ENCODE measurements around the gene EMILIN1. TPM values are rescaled to one million over a fixed set of nuclear protein-coding genes. Genes with fewer than 3 reads are reported as not detected.

The EMILIN1 gene
- total and polyA plus RNA-seq, 10 of the 15 experiments (the other 5 are each of a cell fraction or from before 2014, with no cell fraction given): 0.01 to 2.3 (median 1.2) TPM; not detected in 2

- ChIA-PET SMC1A (ENCODE audit: uncharacterized antibody, unreplicated experiment) (interaction anchor here (0.7 to 2.8 kb wide), 7 partner anchors 9 to 48 kb away, joined by 3 to 15 read pairs (median 5); partner anchors contain the start of genes AGBL5 and TMEM214), CTCF (interaction anchor here (1.1 to 5.2 kb wide), 3 partner anchors 8 to 80 kb away, joined by 3 to 26 read pairs (median 6); partner anchors contain the start of gene AGBL5), RAD21 (ENCODE audit: unreplicated experiment) (interaction anchor here (1.0 to 4.1 kb wide), 4 partner anchors 9 to 31 kb away, joined by 3 to 31 read pairs (median 4); partner anchors contain the start of genes AGBL5 and OST4), POLR2A (interaction anchor here (0.6 to 3.9 kb wide), 5 partner anchors 8 to 41 kb away, joined by 3 to 34 read pairs (median 4); partner anchors contain the start of gene AGBL5)
- in situ Hi-C loops (cut with MboI): no loop called here
- 24% methylated on average over 10 of the region's 10 CpGs for WGBS (ENCODE audit: insufficient coverage, insufficient replicate concordance, low lambda C conversion rate, missing lambda C conversion rate)
- Histone ChIP-seq H3K27me3 (replicated peaks in 1 of 2; ENCODE audit: control insufficient read depth in 2 of 2, insufficient read depth in 2 of 2, low read length in 1 of 2) (no peaks in the 10 kb centered on the region), H3K79me2 (ENCODE audit: control insufficient read depth, insufficient read depth, low read length) (no peaks in the 10 kb centered on the region), H3K9me3 (replicated peaks; ENCODE audit: control insufficient read depth, insufficient read depth, low read length) (no peaks in the 10 kb centered on the region), H3K4me1 (ENCODE audit: control insufficient read depth, insufficient read depth, low read length) (peaks cover 33% of the 10 kb centered on the region), H3K4me2 (ENCODE audit: control insufficient read depth, insufficient read depth) (peak overlapping the region; percentile 19), H3K36me3 (ENCODE audit: control insufficient read depth in 2 of 2, insufficient read depth in 2 of 2, low read length in 1 of 2) (peaks cover 31 to 32% of the 10 kb centered on the region in 2 experiments), H3K9ac (ENCODE audit: control insufficient read depth, insufficient read depth, low read length) (no peak overlapping the region), H3K4me3 (no peak overlapping the region), H3K27ac (ENCODE audit: control insufficient read depth, insufficient read depth) (peak overlapping the region; percentile 70), H2AFZ (ENCODE audit: control insufficient read depth, low read depth, low read length) (0 out of 2 replicates have a peak overlapping the region, but pooled peaks have one; percentile 1), H4K20me1 (ENCODE audit: control insufficient read depth, insufficient read depth) (no peaks in the 10 kb centered on the region)
- TSS peak; percentile 21 for BruUV-seq (replicated peaks)
- FAIRE-seq (peak; percentile 91), DNase-seq (ENCODE audit: low read depth, low spot score) (peak; percentile 69), ATAC-seq (peak; percentile 93)
- intact Hi-C loops (cut with micrococcal nuclease; ENCODE audit: unreplicated experiment): no loop called here
- TF ChIP-seq POLR2A (IDR thresholded peaks at IDR 0.05; ENCODE audit: low read depth, low read length) (peak; percentile 48; the same call in 1 of the 2 replicates), NR2F1 (conservative IDR thresholded peaks at IDR 0.05) (no peak), ZNF687 (IDR thresholded peaks at IDR 0.05) (peak; percentile 11; the same call in 1 of the 2 replicates), POLR2AphosphoS5 (IDR thresholded peaks at IDR 0.05; ENCODE audit: low read length) (peak; percentile 53; the same call in 1 of the 2 replicates), MTA2 (IDR thresholded peaks at IDR 0.05; ENCODE audit: low read depth) (peak; percentile 48; the same call in 1 of the 2 replicates), MYB (IDR thresholded peaks at IDR 0.05; ENCODE audit: borderline replicate concordance, low read depth, low read length) (no peak), SPI1 (IDR thresholded peaks at IDR 0.05; ENCODE audit: borderline replicate concordance, insufficient read depth, low read depth, low read length) (peak; percentile 93), E4F1 (IDR thresholded peaks at IDR 0.05; ENCODE audit: borderline replicate concordance, partially characterized antibody) (no peak), DPF2 (IDR thresholded peaks at IDR 0.05) (peak; percentile 25; the same call in 1 of the 2 replicates), ZNF24 (IDR thresholded peaks at IDR 0.05) (no peak), IKZF1 (conservative IDR thresholded peaks at IDR 0.05) (peak; percentile 58), NR2C2 (IDR thresholded peaks at IDR 0.05; ENCODE audit: borderline replicate concordance, control insufficient read depth, insufficient read length, low read depth) (no peak), NBN (IDR thresholded peaks at IDR 0.05) (peak; percentile 64; the same call in 1 of the 2 replicates), BHLHE40 (IDR thresholded peaks at IDR 0.05; ENCODE audit: borderline replicate concordance in 1 of 2, low read depth in 2 of 2, low read length in 1 of 2) (peak; percentile 8 to 29; a peak in 2 of 4 replicates), SIN3A (IDR thresholded peaks at IDR 0.05; ENCODE audit: low read depth, low read length) (no peak), RELA (IDR thresholded peaks at IDR 0.05; ENCODE audit: borderline replicate concordance, partially characterized antibody) (no peak), MYC (IDR thresholded peaks at IDR 0.05; ENCODE audit: insufficient read depth, insufficient read length, insufficient replicate concordance, low read length, severe bottlenecking) (no peak)
Observed at GRCh38 chr2:27042159-27042661, 36.2 kb upstream of the EMILIN1 start.

Measured in GM12878 (cell line).